HepG2 (cell line): Measurements from ENCODE around the gene FAF2. TPM values are rescaled to one million over a fixed set of nuclear protein-coding genes. Genes with fewer than 3 reads are reported as not detected.
A peak's percentile ranks its signal among the peaks of the same experiment; 100 is the strongest.

Experiments used
- CBX5 ChIP-seq: sonication (generic); formaldehyde crosslinking; IDR thresholded peaks from 2 replicates; pipeline ENCODE4 v1.4.0; 2020; ENCODE audit warnings: missing genetic modification reagents, borderline replicate concordance
- IKZF1 ChIP-seq: fragments of 450-650 bp; IDR thresholded peaks from 2 replicates; pipeline ENCODE4 v1.7.1; 2016
- KDM6A ChIP-seq: IDR thresholded peaks from 2 replicates; pipeline ENCODE4 v1.6.1; 2016; ENCODE audit warnings: low read depth
- MYPOP ChIP-seq: sonication (generic); formaldehyde crosslinking; IDR thresholded peaks from 2 replicates; pipeline ENCODE4 v1.8.1; 2023; ENCODE audit warnings: mild to moderate bottlenecking, moderate library complexity, missing genetic modification reagents
- TP53 ChIP-seq: sonication (generic); formaldehyde crosslinking; conservative IDR thresholded peaks from 2 replicates; pipeline ENCODE4 v1.4.0; 2020; ENCODE audit warnings: missing genetic modification reagents
- ZNF335 ChIP-seq: sonication (generic); formaldehyde crosslinking; IDR thresholded peaks from 2 replicates; pipeline ENCODE4 v1.4.0; 2020; ENCODE audit warnings: missing genetic modification reagents
- ZNF746 ChIP-seq: sonication (generic); formaldehyde crosslinking; IDR thresholded peaks from 2 replicates; pipeline ENCODE4 v1.8.0; 2022; ENCODE audit warnings: mild to moderate bottlenecking, missing genetic modification reagents
- ZNF776 ChIP-seq: sonication (generic); formaldehyde crosslinking; IDR thresholded peaks from 2 replicates; pipeline ENCODE4 v1.4.0; 2020; ENCODE audit warnings: mild to moderate bottlenecking, missing genetic modification reagents
- ZSCAN25 ChIP-seq: sonication (generic); formaldehyde crosslinking; IDR thresholded peaks from 2 replicates; pipeline ENCODE4 v1.8.0; 2022; ENCODE audit warnings: mild to moderate bottlenecking, missing genetic modification reagents
- polyA plus RNA-seq, 8 experiments: library from polyadenylated mRNA; depleted of rRNA in 3 of 8; stranded (reverse) in 7 of 8; unstranded in 1 of 8; fragments of >200 nt; fragmentation: Illumina TruSeq in 4 of 8; extraction: Trizol in 4 of 8; gene quantifications; 2 replicates each; pipeline versions ENCODE4 v1.2.1 to v1.2.3, GENCODE V29; 2011 to 2016; ENCODE audit warnings: low read depth in 4 of 8, missing spikeins in 1 of 8, mixed read lengths in 1 of 8; ENCODE audit not compliant: insufficient read depth in 1 of 8
- total RNA-seq, 5 experiments: library from RNA; depleted of rRNA; stranded (reverse); fragments of >200 nt; fragmentation: Illumina TruSeq; extraction: Trizol; gene quantifications; 2 replicates each; pipeline ENCODE4 v1.2.3, GENCODE V29; 2016; ENCODE audit warnings: low read depth in 1 of 5
- TF ChIP-seq, protein P1 (sequence below): sonication (generic); formaldehyde crosslinking; IDR thresholded peaks from 2 replicates; pipeline ENCODE4 v1.4.0; 2020; ENCODE audit warnings: missing genetic modification reagents
- TF ChIP-seq, protein P2 (sequence below): sonication (generic); formaldehyde crosslinking; IDR thresholded peaks from 2 replicates; pipeline ENCODE4 v1.4.0; 2020; ENCODE audit warnings: missing genetic modification reagents
- TF ChIP-seq, protein P3 (sequence below): sonication (generic); formaldehyde crosslinking; IDR thresholded peaks from 2 replicates; pipeline ENCODE4 v1.4.0; 2020; ENCODE audit warnings: mild to moderate bottlenecking, missing genetic modification reagents

The FAF2 gene
- total and polyA plus RNA-seq, 2 of the 13 experiments (the other 11 are each of a cell fraction or from before 2014, with no cell fraction given), result 27.8 to 34.3 TPM

DNA sequence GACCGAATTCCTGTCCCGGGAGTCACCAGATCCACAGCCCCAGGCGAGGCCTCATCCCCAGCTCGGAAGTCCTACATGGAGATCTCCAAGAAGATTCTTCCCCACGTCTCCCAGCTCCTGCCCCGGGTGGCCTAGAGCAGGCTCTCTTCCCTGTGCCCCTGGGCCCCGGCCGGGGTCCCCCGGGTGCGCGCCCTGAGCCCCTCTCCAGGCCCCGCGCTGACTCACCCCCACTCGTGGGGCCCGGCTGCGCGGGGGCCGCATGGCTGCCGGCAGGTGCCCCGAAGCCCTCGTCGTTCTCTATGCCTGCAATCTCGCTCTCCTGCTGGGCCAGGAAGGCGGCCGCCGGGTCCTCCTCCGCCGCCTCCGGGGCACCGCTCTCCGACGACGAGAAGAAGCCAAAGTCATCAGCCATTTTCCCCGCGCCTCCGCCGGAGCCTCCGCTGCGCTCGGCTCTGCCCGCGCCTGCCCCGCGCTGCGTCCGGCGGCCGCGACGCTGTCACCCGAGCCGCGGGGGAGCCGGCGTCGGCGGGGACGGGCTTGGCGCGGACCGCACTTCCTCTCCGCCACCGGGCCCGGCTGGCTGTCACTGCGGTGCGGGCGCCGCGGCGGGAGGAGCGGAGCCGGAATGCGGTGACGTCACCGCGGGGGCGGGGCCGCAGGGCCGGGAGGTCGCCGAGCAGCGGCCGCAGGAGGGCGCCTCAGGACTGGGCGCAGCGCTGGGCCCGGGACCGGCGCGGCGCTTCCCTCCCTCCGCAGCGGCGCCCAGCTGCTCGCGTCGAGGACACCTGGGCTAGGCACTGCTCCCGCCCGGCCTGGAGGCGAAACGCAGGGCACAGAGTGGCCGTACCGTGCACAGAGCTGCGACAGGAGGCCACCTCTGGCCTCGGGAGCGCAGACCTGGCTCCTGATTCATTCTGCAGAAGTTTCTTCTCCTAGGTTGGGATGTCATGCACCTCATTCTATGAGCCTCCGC lies 31.9 kb upstream of the FAF2 start, which contains the start of gene CLTB (continued):
- TF ChIP-seq, protein P1, sequence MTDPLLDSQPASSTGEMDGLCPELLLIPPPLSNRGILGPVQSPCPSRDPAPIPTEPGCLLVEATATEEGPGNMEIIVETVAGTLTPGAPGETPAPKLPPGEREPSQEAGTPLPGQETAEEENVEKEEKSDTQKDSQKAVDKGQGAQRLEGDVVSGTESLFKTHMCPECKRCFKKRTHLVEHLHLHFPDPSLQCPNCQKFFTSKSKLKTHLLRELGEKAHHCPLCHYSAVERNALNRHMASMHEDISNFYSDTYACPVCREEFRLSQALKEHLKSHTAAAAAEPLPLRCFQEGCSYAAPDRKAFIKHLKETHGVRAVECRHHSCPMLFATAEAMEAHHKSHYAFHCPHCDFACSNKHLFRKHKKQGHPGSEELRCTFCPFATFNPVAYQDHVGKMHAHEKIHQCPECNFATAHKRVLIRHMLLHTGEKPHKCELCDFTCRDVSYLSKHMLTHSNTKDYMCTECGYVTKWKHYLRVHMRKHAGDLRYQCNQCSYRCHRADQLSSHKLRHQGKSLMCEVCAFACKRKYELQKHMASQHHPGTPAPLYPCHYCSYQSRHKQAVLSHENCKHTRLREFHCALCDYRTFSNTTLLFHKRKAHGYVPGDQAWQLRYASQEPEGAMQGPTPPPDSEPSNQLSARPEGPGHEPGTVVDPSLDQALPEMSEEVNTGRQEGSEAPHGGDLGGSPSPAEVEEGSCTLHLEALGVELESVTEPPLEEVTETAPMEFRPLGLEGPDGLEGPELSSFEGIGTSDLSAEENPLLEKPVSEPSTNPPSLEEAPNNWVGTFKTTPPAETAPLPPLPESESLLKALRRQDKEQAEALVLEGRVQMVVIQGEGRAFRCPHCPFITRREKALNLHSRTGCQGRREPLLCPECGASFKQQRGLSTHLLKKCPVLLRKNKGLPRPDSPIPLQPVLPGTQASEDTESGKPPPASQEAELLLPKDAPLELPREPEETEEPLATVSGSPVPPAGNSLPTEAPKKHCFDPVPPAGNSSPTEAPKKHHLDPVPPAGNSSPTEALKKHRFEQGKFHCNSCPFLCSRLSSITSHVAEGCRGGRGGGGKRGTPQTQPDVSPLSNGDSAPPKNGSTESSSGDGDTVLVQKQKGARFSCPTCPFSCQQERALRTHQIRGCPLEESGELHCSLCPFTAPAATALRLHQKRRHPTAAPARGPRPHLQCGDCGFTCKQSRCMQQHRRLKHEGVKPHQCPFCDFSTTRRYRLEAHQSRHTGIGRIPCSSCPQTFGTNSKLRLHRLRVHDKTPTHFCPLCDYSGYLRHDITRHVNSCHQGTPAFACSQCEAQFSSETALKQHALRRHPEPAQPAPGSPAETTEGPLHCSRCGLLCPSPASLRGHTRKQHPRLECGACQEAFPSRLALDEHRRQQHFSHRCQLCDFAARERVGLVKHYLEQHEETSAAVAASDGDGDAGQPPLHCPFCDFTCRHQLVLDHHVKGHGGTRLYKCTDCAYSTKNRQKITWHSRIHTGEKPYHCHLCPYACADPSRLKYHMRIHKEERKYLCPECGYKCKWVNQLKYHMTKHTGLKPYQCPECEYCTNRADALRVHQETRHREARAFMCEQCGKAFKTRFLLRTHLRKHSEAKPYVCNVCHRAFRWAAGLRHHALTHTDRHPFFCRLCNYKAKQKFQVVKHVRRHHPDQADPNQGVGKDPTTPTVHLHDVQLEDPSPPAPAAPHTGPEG, result 0 out of 2 replicates have a peak, but pooled peaks have one; percentile 55
- TF ChIP-seq, protein P2, sequence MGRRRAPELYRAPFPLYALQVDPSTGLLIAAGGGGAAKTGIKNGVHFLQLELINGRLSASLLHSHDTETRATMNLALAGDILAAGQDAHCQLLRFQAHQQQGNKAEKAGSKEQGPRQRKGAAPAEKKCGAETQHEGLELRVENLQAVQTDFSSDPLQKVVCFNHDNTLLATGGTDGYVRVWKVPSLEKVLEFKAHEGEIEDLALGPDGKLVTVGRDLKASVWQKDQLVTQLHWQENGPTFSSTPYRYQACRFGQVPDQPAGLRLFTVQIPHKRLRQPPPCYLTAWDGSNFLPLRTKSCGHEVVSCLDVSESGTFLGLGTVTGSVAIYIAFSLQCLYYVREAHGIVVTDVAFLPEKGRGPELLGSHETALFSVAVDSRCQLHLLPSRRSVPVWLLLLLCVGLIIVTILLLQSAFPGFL, result no peak
- no peak for TF ChIP-seq IKZF1
- no peak for TF ChIP-seq TP53 (CRISPR knock-in tag)
- TF ChIP-seq ZNF335 (CRISPR knock-in tag), result no peak
- TF ChIP-seq MYPOP (CRISPR knock-in tag), result peak; percentile 84; the same call in 1 of the 2 replicates
- peak; percentile 82; the same call in 1 of the 2 replicates for TF ChIP-seq ZNF746
- TF ChIP-seq, protein P3, sequence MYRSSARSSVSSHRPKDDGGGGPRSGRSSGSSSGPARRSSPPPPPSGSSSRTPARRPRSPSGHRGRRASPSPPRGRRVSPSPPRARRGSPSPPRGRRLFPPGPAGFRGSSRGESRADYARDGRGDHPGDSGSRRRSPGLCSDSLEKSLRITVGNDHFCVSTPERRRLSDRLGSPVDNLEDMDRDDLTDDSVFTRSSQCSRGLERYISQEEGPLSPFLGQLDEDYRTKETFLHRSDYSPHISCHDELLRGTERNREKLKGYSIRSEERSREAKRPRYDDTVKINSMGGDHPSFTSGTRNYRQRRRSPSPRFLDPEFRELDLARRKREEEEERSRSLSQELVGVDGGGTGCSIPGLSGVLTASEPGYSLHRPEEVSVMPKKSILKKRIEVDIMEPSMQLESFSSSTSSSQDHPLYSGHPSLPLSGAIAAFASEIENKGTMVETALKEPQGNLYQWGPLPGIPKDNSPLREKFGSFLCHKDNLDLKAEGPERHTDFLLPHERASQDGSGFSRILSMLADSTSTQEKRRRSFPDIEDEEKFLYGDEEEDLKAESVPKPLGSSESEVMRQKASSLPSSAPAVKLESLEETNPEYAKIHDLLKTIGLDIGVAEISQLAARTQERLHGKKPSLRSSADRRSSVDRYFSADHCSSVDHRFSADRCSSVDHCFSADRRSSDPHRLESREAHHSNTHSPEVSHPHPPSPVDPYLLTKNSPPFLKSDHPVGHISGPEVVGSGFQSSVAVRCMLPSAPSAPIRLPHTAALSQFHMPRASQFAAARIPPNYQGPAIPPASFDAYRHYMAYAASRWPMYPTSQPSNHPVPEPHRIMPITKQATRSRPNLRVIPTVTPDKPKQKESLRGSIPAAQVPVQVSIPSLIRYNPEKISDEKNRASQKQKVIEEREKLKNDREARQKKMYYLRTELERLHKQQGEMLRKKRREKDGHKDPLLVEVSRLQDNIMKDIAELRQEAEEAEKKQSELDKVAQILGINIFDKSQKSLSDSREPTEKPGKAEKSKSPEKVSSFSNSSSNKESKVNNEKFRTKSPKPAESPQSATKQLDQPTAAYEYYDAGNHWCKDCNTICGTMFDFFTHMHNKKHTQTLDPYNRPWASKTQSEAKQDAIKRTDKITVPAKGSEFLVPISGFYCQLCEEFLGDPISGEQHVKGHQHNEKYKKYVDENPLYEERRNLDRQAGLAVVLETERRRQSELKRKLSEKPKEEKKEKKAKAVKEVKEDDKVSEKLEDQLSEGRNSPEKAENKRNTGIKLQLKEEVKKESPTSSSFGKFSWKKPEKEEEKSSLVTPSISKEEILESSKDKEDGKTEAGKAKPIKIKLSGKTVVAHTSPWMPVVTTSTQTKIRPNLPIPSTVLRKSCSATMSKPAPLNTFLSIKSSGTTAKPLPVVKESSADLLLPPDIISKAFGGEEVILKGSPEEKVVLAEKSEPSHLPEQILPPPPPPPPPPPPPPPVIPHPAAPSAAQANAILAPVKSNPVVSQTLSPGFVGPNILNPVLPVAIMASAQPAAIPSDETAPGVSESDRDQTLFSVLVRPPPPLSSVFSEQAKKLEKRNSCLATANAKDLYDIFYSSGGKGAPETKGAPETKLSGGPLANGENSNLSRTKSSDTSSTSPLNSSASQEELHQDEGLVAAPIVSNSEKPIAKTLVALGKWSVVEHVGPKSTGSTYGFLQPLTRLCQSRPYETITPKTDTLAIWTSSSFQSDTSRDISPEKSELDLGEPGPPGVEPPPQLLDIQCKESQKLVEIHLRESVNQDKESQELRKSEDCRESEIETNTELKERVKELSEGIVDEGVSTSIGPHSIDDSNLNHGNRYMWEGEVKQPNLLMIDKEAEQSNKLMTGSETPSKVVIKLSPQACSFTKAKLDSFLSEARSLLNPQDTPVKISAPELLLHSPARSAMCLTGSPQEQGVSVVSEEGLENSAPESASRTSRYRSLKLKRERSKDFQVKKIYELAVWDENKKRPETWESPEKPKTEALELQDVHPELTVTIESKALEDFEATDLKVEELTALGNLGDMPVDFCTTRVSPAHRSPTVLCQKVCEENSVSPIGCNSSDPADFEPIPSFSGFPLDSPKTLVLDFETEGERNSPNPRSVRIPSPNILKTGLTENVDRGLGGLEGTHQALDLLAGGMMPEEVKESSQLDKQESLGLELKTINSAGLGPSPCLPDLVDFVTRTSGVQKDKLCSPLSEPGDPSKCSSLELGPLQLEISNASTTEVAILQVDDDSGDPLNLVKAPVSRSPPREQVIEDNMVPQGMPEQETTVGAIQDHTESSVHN (CRISPR knock-in tag), result no peak; the same call in 1 of the 2 replicates
- TF ChIP-seq ZNF776, result peak; percentile 79
- no peak for TF ChIP-seq ZSCAN25 (CRISPR knock-in tag)
- TF ChIP-seq KDM6A, result no peak
- TF ChIP-seq CBX5, result peak; percentile 52; the same call in 1 of the 2 replicates
